Skin epidermis (tissue), 12 donors: ENCODE data around the gene ACOT9.
"Not testable (repeated sequence)": the region's sequence is repeated elsewhere in the genome, so short reads cannot be mapped to it uniquely, and the experiment has no call there.

ENCODE experiments used
- H3K27ac ChIP-seq, 21 experiments: fragments of 200-600 bp; sonication (generic) in 11 of 21; one replicate each; pipeline ENCODE4 v1.5.0; 2020; ENCODE audit warnings: mild to moderate bottlenecking in 3 of 21, inconsistent platforms in 2 of 21, moderate library complexity in 2 of 21
- H3K4me3 ChIP-seq, 7 experiments: fragments of 200-600 bp; sonication (generic) in 2 of 7; one replicate each; pipeline ENCODE4 v1.5.0; 2020; ENCODE audit warnings: inconsistent platforms in 2 of 7, mild to moderate bottlenecking in 2 of 7, moderate library complexity in 1 of 7

The ACOT9 gene, protein sequence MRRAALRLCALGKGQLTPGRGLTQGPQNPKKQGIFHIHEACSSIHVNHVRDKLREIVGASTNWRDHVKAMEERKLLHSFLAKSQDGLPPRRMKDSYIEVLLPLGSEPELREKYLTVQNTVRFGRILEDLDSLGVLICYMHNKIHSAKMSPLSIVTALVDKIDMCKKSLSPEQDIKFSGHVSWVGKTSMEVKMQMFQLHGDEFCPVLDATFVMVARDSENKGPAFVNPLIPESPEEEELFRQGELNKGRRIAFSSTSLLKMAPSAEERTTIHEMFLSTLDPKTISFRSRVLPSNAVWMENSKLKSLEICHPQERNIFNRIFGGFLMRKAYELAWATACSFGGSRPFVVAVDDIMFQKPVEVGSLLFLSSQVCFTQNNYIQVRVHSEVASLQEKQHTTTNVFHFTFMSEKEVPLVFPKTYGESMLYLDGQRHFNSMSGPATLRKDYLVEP

GRCh38 chrX:23742697-23743622 is at the start of gene ACOT9:
ACOT9 (minus strand) TSS chrX:23743276; CDS start chrX:23743144, 132 bp downstream.
- H3K27ac ChIP-seq = peak within 1 kb of the TSS; percentile 59 to 93 (median 87)
- peak within 1 kb of the TSS; percentile 53 to 73 (median 62) for H3K4me3 ChIP-seq

DNA sequence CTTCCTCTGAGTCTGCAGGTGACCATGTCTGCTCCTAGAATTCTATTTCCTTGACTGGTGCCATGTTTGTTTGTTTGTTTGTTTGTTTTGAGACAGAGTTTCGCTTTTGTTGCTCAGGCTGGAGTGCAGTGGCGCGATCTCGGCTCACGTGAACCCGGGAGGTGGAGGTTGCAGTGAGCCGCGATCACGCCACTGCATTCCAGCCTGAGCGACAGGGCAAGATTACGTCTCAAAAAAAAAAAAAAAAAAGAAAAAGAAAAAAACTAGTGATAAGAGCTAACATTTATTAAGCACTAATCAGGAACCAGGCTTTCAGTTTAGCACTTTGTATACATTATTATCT is 47.0 kb upstream of the ACOT9 start:
- no peak overlapping the region for H3K4me3 ChIP-seq
- H3K27ac ChIP-seq = no peak overlapping the region

DNA sequence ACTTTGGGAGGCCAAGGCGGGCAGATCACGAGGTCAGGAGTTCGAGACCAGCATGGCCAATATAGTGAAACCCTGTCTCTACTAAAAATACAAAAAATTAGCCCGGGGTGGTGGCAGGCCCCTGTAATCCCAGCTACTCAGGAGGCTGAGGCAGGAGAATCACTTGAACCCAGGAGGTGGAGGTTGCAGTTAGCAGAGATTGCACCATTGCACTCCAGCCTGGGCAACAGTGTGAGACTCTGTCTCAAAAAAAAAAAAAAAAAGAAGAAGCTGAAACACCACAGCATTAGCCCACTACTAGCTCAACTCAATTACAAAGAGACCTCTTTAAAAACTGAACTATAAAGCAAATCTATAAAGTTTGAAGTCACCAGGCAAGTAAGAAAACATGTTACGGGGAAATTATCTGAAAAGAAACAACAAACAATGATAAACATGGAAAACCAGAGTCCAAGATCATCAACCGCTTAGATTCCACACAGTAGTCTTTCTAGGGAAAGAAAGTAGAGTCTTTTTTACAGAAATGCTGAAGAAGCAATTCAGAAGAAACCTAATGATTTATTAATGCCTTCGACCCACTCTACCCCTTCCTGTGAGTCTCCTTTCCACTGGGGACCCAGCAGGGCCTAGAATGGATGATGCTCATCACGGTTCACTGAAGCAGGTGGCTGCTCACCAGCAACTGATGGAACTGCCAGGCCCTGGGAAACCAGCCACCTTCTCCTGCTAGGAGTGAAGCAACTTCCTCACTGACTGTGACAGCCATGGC is 46.5 kb upstream of the ACOT9 start:
- Histone ChIP-seq H3K27ac (no peak overlapping the region), H3K4me3 (no peak overlapping the region)

DNA sequence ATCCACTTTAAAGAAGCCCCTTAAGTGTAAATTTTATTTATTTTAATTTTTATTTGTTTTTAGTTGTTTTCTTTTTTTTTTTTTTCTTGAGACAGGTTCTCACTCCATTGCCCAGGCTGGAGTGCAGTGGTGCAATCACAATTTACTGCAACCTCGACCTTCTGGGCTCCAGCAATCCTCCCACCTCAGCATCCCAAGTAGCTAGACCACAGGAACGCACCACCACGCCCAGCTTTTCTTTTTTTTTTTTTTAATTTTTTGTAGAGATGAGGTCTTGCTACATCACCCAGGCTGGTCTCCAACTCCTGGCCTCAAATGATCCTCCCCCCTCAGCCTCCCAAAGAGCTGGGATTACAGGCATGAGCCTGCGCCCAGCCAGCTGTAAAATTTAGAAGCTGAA is 45.9 kb upstream of the ACOT9 start:
- H3K27ac ChIP-seq = no peak overlapping the region
- H3K4me3 ChIP-seq = no peak overlapping the region

- Histone ChIP-seq H3K27ac (peak overlapping the region in 1 of 21 experiments; percentile 11), H3K4me3 (no peak overlapping the region)
Observed at GRCh38 chrX:23788521-23788920, 45.4 kb upstream of the ACOT9 start.

DNA sequence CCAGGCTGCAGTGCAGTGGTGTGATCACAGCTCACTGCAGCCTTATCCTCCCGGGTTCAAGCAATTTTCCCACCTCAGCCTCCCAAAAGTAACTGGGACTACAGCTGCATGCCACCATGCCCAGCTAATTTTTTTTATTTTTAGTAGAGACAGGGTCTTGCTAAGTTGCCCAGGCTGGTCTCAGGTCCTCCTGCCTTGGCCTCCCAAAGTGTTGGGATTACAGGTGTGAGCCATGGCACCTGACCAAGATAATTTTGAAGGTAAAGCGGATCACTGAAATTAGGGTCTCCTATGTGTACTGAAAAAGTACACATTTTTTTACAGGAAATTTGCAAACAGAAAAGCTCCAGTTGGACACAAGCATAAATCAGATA is 44.7 kb upstream of the ACOT9 start:
- Histone ChIP-seq H3K27ac (peak overlapping the region in 1 of 21 experiments; percentile 11), H3K4me3 (no peak overlapping the region)

DNA sequence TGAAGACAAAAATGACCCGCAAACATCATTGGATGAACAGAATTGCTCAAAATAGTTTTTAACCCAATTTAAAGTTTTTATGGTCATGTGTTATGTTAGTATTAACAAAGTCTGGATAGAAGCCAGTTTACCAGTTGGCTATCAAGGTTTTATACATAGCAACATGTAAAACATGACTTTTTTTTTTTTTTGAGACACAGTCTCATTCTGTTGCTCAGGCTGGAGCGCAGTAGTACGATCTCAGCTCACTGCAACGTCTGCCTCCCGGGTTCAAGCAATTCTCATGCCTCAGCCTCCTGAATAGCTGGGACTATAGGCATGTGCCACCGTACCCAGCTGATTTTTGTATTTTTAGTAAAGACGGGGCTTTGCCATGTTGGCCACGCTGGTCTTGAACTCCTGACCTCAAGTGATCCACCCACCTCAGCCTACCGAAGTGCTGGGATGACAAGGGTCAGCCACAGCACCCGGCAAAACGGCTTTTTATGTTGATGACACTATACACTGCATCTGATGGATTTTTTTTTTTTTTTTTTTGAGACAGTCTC is 43.3 kb upstream of the ACOT9 start:
- no peak overlapping the region for H3K27ac ChIP-seq
- H3K4me3 ChIP-seq = no peak overlapping the region

DNA sequence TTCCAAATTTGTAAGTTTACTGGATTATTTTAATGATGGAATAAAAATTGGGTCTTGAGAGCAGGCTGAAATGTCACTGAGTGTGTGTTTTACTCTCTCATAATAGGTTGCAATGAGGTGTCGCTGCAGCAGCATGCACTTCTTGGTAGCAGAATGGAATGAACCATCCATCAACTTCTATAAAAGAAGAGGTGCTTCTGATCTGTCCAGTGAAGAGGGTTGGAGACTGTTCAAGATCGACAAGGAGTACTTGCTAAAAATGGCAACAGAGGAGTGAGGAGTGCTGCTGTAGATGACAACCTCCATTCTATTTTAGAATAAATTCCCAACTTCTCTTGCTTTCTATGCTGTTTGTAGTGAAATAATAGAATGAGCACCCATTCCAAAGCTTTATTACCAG is 42.5 kb upstream of the ACOT9 start:
- Histone ChIP-seq H3K27ac (no peak overlapping the region), H3K4me3 (peak overlapping the region in 3 of 7 experiments; percentile 55 to 69 (median 59))

DNA sequence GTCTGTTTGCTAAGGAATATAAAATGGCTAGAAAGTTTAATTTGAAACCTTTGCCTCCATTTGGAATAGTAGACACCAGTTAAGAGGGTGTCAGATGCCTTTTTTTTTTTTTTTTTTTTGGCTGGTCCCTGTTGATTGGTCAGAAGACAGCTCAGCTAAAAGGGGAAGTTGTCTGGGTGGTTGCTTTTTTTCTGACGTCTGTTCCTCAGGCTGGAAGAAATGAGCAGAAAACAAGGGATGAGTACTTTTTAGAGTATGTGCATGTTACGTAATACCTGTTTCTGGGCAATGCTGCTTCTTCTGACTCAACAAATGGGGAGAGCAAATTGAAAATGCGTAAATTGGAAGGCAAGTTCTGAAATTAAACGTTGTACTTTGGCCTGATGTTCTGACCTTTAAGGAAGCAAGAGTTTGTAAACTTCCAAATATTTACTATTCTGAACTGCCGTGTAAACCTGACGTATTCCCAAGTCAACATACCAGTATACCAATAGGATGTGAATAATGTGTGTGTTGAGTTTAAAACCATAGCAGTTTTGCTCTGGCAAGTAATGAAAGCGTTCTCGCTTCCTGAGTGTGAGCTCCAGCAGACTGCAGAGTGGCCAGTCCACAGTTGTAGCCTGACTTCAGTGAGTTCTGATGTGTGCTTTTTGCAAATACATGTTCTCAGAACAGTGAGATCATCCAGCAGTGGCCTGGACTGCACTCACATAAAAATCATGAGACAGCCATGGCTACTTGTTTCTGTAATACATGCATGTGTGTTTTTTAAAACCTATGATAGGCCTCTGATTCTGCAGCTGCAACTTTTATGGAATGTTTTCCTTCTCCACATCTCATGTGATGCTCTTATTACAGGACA is 41.6 kb upstream of the ACOT9 start:
- Histone ChIP-seq H3K27ac (peak overlapping the region in 16 of 21 experiments; percentile 45 to 95 (median 88)), H3K4me3 (peak overlapping the region; percentile 47 to 69 (median 55))

DNA sequence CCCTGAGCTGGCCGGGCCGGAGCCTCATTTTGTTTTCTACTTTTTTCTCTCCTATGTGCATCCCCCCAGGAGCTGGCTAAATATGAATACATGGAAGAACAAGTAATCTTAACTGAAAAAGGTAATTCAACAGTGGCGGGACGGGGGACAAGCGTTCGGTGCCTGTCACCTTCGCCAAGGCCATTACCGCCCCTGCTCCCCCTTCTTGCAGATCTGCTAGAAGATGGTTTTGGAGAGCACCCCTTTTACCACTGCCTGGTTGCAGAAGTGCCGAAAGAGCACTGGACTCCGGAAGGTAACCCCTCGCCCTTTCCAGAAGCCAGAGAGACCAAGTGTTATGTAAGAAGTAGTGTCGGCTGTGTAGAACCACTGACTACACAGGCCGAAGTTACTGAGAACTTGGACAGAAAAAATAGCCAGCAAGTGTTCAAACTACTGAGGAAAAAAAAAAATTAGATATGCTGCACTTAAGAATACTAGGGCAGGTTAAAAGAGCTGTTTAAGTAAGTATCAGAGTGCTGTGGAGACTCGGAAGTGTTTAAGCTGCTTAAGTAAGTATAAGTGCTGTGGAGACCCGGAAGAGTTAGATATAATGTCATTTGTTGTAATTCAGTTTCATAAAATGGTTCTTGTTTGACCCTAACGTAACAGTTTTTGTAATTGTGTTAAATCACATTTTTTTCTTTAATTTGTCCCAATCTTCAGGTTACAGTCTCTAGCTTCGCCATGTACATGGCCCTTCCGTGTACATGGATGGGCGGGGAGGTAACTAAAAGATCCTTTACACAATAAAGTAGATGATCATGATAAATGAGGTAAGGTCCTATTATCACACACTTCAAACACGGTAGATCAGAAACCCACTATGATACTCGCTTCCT is 40.8 kb upstream of the ACOT9 start:
- Histone ChIP-seq H3K4me3 (peak overlapping the region; percentile 47 to 69 (median 55)), H3K27ac (peak overlapping the region; percentile 67 to 95 (median 86))

DNA sequence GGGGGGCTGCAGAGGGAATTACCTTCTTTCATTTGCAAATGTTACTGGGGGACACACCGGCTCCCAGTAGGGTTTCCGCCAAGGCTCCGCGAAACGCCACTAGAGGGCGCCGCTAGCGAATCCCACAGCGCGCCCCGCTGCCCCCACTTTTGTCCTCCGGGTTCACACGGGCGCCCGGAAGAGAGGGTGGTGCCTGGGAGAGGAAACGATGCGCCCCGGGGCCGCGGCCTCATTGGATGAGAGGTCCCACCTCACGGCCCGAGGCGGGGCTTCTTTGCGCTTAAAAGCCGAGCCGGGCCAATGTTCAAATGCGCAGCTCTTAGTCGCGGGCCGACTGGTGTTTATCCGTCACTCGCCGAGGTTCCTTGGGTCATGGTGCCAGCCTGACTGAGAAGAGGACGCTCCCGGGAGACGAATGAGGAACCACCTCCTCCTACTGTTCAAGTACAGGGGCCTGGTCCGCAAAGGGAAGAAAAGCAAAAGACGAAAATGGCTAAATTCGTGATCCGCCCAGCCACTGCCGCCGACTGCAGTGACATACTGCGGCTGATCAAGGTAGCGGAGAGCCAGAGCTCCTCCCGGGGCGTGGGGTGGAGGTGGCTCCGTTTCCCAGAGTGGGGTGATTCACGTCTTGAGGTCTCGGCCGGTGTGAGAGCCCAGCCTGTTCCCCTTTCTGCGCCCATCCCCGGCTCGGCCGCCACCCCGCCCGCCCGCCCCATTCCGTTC is 40.0 kb upstream of the ACOT9 start, which contains the start of gene SAT1:
TSS of gene SAT1 (plus strand) at position 311 of the 726 bp plus-strand sequence. CDS start at position 490, 179 bp downstream.
- H3K4me3 ChIP-seq = peak within 1 kb of the TSS; percentile 47 to 69 (median 55)
- peak within 1 kb of the TSS; percentile 67 to 95 (median 86) for H3K27ac ChIP-seq

- peak overlapping the region in 8 of 21 experiments; percentile 34 to 94 (median 54) for H3K27ac ChIP-seq
Observed at GRCh38 chrX:23782455-23782854, 39.4 kb upstream of the ACOT9 start.

DNA sequence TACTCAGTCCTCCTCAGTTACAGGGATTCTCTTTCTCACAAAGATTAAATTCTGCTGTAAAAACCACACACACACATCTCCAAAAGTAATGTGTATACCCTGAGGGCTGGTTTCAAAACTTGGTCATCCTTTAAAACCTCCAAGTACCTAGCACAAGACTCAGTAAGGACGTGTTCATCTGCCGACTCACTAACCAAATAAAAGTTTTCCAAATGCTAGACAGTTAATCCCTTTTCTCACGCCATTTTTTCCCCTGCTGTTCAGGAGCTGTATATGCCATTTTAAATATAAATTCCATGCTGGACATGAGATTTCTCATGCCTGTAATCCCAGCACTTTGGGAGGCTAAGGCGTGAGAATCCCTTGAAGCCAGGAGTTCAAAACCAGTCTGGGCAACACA is 35.9 kb upstream of the ACOT9 start:
- Histone ChIP-seq H3K27ac (no peak overlapping the region), H3K4me3 (no peak overlapping the region)

More at GRCh38 chrX:23782455-23782854, 39.4 kb upstream of the ACOT9 start:
- peak overlapping the region in 3 of 7 experiments; percentile 55 to 69 (median 59) for H3K4me3 ChIP-seq

GRCh38 chrX:23776363-23776762 is 33.3 kb upstream of the ACOT9 start:
- Histone ChIP-seq H3K27ac (no peak overlapping the region), H3K4me3 (no peak overlapping the region)

DNA sequence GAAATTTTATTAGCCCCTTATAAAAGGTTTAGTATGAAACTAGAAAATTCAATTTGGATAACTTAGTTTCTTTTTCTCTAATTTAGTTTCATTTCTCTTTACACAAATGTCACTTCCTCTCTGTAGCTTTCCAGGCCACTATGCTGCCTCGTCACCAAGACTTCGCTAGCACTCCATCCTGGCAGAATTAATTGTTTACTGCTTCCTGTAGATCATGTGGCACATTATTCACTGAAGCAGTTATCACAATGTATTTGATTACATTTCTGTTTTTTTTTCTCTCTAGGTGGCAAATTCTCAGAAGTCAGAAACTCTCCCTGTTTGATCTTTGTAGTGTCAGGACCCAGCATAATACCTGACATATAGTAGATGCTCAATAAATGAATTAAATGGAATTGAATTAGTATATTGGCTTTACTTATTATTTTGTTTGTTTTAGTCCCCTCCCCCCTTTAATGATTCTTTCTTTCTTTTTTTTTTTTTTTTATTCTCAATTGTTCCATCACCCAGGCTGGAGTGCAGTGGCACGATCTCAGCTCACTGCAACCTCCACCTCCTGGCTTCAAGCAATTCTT is 30.6 kb upstream of the ACOT9 start:
- no peak overlapping the region for H3K4me3 ChIP-seq
- peak overlapping the region in 13 of 21 experiments; percentile 2 to 82 (median 65) for H3K27ac ChIP-seq

GRCh38 chrX:23771086-23771485 is 28.0 kb upstream of the ACOT9 start:
- H3K27ac ChIP-seq, H3K4me3 ChIP-seq: not testable (repeated sequence)
